NCI-H1436 treated with DMSO at 0.1 percent for 48 hours (cell line): ENCODE results near the gene CD247.
A peak's percentile ranks its signal among the peaks of the same experiment; 100 is the strongest.
"Not testable (repeated sequence)": the region's sequence is repeated elsewhere in the genome, so short reads cannot be mapped to it uniquely, and the experiment has no call there.

ENCODE experiments used
- DNase-seq: peaks from one replicate; lab custom pipeline; 2025; lab: John Stamatoyannopoulos, UW

CD247 gene

DNA sequence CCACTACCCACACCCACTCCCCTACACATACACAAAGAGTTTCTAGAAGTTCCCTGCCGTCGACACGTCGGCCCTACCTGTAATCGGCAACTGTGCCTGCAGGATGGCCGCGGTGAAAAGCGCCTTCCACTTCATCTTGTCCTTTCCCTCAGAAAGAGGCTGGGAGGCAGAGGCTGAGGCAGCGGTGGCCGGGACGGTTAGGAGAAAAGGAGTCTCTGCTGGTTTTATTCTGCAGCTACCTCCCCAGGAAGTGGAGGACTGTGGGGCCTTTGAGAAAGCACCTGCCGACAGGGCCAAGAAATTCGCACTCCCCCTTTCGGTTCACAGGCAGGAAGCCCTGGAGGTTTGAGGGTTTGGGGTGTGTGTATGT, at the start of gene CD247:
Gene CD247, minus strand, starts transcription at position 199 of the 370 bp plus-strand sequence. Its CDS starts 64 bp downstream, at position 135.
- no peak for DNase-seq

DNA sequence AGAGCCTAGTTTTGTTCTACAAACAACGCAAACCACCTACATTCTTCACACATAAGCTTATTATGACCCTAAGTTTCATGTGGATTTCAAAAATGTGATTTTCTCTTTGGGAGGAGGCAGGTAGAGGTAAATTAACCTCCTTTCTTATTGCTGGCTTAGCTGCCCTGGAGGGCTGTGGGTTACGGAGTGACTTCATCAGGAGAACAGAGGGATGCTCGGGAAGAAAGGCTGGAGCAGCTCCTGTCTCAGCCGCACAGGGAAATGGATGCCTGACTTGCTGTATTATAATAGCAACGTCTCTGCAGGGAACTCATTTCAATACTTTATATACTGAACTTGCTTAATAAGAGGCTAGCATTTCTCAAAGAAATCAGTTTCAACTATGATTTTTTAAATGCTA, 49.3 kb upstream of the CD247 start:
- DNase-seq, result no peak

DNA sequence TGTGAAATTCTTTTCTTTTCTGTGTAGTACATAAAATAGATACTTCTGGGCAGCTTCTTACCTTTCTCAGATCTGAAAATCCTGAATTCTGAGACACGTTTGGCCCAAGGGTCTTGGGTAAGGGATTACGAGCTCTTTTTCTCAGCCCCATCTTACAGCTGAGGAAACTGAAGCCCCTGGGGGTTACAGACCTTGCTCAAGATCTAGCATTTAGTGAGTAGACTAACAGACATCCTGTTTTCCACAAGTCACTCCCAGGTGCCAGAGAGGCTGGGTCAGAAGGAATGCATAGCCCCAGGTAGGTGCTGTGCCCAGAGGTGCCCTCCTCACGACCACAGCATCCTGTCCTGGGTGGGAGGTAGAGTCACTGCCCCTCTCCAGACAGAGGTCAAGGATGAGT, 48.4 kb upstream of the CD247 start:
- DNase-seq, result no peak

DNA sequence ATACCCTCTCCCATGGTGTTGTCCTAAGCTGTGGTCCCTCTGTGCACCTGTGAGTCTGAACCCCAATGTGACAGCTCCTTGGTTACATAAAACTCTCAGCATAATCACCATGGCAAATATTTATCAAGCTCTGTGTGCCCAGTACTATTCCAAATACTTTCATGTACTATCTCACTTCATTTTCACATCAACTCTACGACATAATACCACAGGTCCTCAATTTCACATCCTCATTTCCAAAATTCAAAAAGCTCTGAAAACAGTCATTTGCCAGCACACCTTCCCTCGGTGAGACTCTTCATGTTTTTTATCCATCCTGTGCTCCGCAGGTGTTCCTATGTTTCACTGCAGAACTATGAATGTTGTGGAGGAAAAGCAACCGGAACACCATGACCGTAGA, 47.6 kb upstream of the CD247 start:
- DNase-seq, result no peak

DNA sequence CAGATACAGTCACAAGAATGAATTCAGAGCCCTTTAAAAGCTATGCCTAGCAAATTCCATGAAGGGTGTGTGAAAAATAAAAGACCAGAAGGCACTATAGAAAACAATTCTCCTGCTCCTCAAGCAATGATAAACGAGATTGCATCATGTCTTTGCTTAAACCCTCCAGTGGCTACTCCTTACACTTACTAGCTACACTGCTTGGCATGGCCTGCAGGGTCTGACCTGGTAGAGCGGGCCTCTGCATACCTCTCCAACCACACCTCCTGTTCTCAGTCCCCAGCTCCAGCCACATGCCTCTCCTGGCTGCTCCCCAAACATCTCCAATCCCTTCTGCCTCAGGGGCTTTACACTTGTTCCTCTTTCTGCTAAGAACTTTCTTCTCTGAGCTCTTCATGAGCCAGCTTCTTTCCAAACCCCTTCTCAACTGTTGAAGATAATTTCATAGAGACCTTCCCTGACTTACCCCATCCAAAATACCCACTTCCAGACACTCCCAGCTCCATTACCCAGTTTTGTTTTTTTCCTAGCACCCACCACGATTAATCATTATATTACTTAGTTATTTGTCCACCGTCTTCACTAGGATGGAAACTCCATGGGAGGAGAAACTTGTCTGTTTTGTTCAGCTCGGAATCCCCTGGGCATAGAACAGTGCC, 46.4 kb upstream of the CD247 start:
- no peak for DNase-seq

DNA sequence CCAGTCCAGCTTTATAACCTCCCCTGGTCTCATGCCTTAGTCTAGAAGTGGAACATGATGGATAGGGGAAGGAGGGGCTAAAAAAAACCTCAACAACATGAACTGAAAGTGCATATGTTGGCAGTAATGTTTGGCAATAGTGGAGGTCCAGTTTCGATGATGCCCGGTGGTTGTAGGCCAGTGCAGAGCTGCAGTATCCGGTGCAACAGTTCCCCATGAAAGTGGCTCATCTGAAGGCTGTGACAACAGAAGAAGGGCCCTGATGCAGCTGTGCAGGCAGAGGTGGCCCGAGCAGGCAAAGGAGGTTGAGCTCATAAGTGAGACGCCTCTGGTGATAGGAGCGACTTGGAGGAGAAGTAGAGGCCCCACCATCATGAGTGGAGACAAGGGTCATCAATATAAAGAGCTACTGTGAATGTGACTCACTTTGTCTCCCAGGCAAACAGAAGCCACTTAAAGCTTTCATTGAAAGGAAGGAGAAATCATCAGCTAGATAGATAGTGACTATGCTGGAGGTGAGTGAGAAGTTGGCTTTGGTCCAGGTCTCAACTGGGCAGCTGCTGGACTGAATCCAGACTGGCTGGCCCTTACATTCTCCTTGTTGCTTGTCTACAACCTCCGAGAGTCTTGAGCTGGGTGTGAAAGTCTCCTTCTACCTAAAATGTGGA, 45.4 kb upstream of the CD247 start:
- peak; percentile 2 for DNase-seq

DNA sequence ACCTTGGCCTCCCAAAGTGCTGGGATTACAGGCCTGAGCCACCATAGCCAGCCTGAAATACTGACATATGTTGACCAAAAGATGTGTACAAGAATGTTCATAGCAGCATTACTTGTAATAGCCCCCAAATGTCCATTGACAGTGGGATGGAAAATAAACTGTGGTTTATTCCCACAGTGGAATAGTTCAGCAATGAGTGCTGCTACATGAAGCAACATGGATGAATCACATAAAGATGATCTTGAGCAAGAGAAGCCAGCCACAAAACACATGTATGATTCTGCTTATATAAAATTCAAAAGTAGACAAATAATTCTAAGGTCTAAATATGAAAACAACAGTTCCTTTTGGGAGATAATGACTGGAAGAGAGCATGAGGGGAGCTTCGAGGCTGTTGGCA, 44.4 kb upstream of the CD247 start:
- no peak for DNase-seq

DNA sequence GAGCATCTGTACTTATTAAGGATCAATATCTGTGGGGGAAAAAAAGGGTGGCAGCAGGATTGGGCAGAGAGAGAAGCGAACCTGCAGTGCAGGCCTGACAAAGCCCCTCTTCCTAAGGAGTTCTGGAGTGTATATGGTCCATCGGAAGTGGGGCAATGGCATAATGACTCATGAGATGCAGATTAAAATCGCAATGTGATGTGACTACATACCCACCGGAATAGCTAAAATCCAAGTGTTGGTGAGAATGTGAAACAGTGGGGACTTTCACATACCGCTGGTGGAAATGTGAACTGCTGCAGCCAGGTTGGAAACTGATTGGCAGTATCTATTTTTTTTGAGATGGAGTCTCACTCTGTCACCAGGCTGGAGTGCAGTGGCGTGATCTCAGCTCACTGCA, 43.4 kb upstream of the CD247 start:
- DNase-seq, result no peak

DNA sequence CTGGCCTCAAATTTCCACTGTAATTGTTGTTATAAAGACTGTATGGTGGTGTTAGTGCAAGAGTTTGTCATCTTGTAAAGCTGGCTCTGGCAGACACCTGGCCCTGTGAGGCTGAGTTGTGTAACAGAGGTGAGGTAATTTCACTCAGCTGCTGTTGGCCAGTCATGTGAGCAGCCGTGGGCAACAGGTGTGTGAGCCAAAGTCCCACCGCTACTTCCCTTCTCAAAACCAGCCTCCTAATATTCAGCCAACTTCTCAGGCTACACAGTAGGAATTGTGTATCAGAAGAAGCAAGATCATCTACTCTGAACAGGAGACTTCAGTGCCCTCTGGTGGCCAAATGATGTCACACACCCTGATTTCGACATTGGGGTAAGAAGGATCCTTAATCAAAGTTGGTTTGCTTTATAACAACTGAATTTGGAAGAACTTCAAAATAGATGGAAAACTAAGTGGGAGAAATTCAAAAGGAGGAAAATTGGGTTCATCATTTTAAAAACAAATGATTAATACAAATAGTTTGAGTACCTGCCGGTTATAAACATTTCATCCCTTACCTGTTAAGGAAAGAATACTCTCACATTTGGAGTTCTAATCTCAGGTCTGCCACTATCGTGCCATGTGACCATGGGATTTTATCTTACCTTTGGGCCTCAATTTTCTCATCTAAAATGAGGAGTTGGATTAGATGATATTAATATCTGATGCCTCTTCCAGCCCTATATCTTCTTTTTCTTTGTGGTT, 37.8 kb upstream of the CD247 start:
- no peak for DNase-seq

DNA sequence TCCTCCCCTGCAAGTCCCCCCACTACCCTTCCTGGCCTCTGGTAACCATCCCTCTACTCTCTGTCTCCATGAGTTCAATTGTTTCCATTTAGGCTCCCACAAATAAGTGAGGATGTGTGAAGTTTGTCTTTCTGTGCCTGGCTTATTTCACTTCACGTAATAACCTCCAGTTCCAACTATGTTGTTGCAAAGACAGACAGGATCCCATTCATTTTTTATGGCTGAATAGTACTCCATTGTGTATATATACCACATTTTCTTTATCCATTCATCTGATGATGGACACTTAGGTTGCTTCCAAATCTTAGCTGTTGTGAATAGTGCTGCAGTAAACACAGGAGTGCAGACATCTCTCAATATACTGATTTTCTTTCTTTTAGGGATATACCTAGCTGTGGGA, 36.7 kb upstream of the CD247 start:
- DNase-seq, result not testable (repeated sequence)

DNA sequence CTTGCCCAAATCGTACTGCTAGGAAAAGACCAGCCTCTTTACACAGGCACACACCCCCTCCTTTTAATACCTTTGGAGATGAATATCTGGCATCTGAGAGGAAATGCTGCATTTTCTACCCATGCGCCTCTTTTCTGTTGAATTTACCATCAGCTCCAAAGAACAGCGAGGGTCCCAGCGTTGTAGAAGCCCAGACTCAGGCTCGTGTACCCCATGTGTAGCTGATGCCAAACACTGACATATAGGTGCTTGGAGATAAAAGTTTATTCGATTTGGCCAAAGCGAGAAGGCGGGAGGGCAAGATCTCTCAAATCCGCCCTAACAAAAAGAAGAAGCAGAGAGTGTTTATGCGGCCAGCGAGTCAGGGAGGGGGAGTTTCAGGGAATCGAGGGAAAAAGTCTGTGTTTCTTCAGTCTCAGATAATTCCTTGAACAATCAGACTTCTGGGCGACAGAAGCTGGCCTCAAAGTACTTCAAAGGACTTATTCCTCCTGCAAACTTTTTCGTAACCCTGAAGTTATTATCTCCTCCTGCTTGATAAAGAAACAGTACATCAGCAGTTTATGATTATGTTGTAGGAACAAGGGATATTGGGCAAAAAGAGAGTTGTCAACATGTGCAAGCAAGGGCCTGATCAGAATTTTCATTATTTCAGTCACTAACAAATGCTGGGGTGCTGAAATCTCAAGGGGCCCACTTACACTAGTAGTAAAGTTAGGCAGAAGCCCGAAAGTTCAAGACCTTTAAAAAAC, 35.9 kb upstream of the CD247 start:
- DNase-seq, result no peak

DNA sequence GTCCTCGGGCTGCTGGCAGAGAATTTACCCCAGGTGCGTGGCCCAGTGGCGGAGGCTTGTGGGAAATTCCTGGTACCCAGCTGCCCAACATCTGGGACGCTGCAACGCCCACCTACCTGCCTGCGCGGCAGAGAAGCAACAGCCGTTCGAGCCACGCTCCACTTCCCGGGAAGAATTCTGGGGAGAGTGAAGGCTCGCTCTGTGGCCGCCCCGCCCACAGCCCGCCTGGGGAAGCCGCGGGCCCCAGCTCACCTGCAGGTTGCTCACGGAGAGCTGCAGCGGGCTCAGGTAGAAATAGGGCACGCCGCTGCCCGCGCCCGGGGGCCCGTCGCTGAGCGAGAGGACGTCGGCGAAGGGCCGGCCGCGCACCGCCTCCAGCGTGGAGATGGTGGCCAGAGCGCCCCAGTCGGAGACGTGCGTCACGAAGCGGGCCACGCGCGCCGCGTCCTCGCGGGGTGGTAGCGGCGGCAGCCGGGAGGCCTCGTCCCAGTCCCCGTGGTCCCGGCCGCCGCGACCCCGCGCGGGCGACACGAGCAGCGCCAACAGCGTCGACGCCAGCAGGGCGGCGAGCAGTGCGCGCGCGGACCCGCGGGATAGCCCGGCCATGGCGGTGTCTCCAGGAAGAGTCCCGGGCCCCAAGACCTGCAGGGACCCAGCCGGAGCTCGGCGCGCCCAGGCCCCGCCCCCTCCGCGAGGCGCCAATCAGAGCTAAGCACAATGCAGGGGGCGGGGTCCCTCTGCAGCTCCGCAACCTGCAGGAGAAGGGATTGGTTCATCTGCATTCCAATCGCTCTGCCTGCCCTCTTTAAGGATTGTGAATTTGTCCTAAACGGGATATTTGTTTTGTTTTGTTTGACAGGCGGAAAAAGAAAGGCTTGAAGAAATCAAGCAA, 35.1 kb upstream of the CD247 start, which contains the start of gene CREG1:
Gene CREG1, minus strand, starts transcription at position 627 of the 892 bp plus-strand sequence.
- peak; percentile 69 for DNase-seq

DNA sequence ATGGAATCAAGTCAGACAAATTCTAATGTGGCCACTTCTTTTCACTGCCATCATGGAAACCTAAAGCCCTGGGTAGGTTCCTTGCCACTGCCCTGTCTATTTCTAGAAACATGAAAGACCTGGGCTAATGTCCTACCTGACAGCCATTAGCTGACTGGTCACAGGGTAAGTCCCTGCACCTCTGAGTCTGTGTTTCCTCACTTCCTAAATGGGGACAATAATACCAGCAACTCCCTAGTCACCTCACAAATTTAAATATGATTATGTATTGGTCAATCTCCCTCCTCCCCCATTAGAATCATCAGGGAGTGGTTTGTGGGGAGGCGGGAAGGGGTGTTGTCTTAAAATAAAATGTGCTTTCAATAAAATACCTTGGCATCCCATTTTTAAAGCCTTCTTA, 33.0 kb upstream of the CD247 start:
- no peak for DNase-seq

DNA sequence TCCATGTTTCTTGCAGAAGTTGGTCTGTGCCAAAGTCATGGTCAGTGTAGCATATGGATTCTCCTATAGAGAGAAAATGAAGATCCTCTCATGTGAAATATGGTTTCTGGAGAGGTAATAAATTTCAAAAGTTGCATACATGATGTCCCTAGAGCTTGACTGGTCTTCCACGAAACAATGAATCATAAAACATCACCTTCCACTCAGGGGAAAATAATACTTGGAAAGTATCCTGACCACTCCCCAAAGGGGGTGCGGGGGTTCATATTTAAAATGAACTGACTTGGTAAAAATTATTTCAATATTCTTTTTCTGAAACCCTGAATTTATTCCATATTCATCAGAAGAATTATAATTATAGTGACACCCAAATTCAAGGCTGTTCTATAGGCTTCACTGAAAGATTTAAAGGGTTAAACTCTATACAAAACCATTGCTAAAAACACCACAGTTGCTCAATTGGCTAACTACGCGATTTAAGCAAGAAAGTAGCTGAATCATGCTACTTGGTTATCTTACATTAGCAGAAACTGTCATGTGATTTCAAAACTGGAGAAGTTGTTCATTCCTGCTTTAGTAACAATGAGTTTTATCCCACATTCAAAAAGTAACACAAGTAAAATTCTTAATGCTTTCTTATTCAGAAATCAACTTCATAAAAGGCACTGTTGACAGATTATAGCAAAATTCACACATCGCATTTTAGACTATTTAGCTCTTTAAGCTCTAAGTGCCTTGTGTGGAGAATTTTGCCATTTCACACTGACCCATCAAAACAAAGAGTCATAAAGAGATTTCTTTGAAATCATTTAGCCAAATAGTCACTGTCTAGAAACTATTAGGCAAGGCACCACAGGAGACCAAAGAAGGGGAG, 30.0 kb upstream of the CD247 start:
- no peak for DNase-seq

DNA sequence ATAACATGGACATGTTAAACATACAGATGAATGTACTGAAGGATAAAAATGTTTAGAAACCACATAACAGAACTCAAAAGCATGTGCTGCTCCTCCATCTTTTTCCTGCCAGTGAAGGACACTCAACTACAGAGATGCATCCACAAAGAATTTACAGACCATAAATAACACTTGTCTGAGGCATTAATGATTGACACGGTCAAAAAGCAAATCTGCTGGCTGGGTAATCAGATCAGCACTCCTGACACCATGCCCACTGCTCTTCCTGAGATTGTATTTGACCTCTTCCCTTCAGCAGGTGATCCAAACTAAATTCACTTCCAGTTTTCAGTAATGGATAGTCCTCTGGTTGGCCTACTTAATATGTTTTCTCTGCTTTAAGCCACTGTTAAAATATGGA, 28.6 kb upstream of the CD247 start:
- no peak for DNase-seq

DNA sequence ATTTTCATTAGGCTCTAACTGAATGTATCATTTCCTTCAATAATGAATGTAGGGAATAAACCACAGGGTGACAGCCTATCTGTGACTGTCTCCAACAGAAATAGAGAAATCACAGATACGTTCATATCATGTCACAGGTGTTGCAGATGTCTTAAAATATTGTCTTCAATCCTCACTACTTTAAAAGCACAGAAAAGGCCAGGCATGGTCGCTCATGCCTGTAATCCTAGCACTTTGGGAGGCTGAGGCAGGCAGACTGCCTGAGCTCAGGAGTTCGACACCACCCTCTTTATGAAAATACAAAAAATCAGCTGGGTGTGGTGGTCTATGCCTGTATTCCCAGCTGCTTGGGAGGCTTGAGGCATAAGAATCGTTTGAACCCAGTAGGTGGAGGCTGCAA, 27.0 kb upstream of the CD247 start:
- no peak for DNase-seq

DNA sequence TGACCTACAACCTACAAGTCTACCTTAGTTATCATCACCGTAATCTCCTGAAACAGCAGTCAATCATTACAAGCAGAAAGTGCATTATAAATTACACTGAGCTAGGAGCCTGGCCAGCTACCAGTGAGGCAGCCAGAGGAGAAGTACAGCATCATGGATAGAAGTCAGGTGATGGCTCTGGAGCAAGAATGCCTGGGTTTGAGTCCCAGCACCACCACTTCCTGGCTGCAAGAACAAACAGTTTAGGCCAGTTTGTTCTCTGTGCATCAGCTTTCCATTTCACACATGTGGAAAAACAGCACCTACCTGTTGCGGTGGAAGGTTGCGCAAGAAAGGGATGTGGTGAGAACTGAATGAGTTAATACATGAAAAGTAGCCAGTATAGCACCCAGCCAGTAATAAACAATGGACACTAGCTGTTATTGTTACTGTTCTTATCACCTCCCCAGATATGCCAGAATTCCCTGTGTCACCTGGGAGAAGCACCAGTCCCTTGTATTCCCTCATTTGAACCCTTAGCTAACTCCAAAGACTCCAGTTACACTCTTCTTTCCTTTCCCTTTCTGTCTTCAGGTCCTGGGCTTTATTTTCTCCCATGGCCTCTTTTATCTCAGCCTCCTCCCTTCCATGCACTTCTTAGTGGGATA, 26.2 kb upstream of the CD247 start:
- DNase-seq, result no peak

DNA sequence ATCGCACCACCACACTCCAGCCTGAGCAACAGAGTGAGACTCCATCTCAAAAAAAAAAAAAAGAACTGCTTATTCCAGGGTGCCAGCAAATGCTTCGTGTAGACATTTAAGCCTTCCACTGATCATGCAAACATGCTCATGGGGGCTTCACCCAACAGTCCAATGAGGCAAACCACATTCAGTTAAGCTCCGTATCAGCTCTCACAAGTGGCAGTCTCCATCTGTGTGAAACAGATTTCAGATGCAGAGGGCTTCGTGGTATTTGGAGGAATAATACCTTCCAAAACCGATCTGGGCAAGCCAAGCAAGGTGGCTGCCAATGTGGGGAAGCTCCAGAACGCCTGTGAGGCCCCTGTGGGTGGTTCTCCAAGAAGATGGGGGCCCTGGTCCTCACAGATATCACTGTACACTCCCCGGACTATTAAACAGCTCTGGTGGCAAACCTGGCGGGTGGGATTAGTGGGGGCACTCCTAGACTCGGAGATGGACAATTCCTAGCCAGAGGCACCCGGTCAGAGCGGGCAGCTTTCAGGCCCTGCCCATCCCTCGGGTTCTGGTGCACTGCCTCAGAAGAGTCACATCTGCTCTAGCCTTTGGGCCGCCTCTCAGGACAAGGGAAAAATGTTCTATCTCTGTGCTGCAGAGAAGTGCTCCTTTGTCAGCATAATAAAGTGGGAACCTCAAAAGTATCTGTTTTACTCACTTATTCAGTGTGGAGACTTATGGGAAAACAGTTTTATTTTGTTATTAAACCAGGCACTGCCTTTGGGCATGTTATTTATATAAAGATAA, 25.1 kb upstream of the CD247 start:
- no peak for DNase-seq
